22Rv1 (cell line): ENCODE data around the gene DCST2.

Experiments
- H3K27ac ChIP-seq: fragments of 450-650 bp; 2 replicates; pipeline ENCODE4 v1.5.1; 2017
- ZFX ChIP-seq: fragments of 450-650 bp; IDR thresholded peaks from 2 replicates; pipeline ENCODE4 v1.6.1; 2017; ENCODE audit warnings: antibody characterized with exemption, borderline replicate concordance
- TF ChIP-seq, protein P1 (sequence below): fragments of 450-650 bp; IDR thresholded peaks from 2 replicates; pipeline ENCODE4 v1.5.1; 2017; ENCODE audit warnings: mild to moderate bottlenecking

The DCST2 gene

DNA sequence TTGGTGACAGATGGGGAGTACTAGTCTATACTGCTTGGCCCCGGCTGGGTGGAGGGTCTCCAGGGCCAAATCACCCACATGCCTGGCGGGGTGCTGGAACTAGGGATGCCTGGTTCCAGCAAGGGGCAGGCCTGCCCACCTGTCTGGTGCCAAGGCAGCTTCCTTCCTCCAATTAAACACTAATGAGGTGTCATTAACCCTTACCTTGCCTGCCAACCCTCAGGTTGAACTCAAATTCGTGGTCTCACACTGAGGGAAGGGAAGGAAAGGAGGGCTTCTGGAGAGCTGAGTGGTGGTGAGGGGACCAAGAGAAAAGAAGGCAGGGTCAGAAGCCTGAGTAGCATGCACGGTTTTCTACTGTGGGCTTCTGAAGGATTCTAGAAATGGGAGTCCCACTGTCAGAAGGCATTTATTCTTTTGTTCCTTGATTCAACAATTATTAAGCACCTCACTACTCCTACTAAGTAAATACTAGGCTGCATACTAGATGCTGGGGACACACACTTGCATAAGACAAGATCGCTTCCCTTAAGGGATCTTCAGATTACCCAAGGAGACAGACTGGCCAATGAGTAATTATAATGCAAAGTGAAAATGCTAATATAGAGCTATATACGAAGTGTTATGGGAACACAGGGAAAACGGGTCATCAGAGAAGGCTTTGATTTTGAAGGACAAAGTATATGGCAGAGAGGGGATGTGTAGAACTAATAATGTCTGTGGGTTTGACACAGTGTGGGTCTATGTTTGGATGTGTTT lies 39.1 kb upstream of the DCST2 start:
- TF ChIP-seq, protein P1, sequence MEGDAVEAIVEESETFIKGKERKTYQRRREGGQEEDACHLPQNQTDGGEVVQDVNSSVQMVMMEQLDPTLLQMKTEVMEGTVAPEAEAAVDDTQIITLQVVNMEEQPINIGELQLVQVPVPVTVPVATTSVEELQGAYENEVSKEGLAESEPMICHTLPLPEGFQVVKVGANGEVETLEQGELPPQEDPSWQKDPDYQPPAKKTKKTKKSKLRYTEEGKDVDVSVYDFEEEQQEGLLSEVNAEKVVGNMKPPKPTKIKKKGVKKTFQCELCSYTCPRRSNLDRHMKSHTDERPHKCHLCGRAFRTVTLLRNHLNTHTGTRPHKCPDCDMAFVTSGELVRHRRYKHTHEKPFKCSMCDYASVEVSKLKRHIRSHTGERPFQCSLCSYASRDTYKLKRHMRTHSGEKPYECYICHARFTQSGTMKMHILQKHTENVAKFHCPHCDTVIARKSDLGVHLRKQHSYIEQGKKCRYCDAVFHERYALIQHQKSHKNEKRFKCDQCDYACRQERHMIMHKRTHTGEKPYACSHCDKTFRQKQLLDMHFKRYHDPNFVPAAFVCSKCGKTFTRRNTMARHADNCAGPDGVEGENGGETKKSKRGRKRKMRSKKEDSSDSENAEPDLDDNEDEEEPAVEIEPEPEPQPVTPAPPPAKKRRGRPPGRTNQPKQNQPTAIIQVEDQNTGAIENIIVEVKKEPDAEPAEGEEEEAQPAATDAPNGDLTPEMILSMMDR: no peak
- TF ChIP-seq ZFX: no peak
- no peak overlapping the region for H3K27ac ChIP-seq

DNA sequence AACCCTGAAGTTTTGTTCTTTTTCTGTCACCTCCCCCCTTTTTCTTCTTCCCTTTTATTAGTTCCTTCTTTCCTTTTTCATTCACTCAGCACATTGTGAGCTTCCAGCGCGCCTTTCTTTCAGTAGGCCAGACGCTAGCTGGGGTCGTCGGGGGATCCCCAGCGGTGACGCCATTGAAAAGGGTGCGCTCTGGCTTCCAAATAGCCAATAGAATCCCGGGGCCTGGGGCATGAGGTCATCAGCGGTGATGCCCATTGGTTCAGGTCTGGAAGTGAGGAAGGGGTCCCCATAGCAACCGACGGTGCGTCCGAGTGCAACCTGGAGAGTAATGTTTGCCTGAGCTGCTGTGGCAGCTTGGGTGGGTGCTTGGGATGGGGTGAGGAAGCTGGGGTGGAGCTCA lies 38.1 kb upstream of the DCST2 start:
- TF ChIP-seq, protein P1: no peak
- no peak for TF ChIP-seq ZFX
- peak overlapping the region; percentile 53; the same call in 1 of the 2 replicates for H3K27ac ChIP-seq

DNA sequence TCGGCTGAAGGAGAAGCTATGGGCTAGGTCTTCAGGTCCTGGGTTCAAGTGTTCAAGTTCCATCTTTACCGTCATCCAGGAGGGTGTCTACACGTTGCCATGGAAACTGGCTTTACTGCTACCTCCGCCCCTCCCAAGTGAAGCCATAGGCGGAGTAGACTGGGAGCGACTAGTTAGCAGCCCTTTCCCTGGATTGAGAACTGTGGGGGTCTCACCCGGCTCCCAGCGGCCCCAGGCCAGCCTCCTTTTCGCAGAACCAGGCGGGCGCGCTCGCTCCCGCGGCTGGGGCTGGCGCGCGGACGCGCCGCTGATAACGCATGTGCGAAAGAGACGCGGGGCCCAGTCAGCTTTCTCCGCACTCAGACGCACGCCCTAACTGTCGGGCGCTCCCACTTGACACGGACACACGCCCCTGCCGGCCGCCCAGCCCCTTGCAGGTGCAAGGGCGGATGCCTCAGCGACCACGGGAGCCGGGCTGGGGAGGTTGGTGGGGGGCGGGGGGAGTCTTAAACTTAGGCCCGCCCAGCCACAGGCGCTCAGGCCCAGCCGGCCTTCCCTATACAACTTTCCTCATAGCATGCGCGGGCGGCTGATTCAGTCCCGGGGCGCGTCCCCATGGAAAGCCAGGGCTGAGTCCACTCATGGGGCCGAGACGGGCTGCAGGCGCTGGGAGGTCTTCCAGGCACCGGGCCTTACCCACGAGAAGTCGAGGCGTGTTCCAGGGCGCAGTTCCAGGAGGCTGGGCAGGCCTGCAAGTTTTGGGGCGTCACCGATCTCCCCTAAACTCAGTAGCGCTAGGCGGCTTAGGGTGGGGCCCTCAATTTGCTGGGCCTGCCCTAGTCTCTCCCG lies 37.4 kb upstream of the DCST2 start:
- TF ChIP-seq, protein P1: peak; percentile 77
- no peak for TF ChIP-seq ZFX
- H3K27ac ChIP-seq: peak overlapping the region; percentile 53

DNA sequence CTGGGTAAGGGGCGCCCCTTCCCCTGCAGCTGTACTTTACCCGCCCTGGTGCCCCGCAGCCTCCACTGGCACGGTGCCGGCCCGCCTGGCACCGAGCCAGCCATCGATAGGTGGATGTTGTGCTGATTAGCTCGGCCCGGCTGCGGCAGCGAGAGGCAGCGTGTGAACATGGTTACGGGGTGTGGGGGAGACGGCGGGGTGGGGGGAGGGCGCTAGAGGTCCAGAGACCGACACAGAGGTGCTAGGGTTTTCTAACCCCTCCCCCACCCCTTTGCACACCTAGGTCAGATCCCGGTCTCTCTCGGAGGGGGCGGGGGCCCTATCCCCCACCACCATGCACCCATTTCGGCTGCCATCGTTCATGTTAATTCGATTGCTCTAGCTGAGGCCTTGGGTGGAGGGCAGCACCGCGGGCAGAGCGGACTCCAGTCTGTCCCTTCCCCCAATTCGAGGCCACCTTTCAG lies 36.6 kb upstream of the DCST2 start:
- H3K27ac ChIP-seq: peak overlapping the region; percentile 53
- no peak for TF ChIP-seq ZFX
- TF ChIP-seq, protein P1: no peak

- no peak for TF ChIP-seq ZFX
- TF ChIP-seq, protein P1: no peak
Observed at GRCh38 chr1:155069551-155070157, 36.1 kb upstream of the DCST2 start.

DNA sequence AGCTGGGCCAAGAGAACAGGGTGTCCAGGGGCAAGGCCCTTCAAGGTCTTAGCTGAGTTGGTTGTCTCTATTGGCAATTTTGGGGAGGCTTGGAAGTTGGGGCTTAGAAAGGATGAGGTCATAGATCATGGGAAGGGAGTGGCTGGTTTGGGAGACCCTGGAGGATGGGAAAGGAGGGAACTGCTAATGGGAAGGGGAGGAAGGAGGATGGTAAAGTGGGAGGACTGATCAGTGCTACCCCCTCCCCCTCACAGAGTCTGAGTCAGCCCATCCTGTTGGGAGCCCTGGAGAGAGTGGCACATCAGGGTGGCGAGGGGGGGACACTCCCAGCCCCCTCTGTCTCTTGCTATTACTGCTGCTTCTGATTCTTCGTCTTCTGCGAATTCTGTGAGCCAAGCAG lies 35.0 kb upstream of the DCST2 start:
- TF ChIP-seq, protein P1: no peak
- no peak for TF ChIP-seq ZFX
- peak overlapping the region; percentile 53; the same call in 1 of the 2 replicates for H3K27ac ChIP-seq

More at GRCh38 chr1:155069551-155070157, 36.1 kb upstream of the DCST2 start:
- peak overlapping the region; percentile 53 for H3K27ac ChIP-seq
